Thymus (tissue), 11 donors: ENCODE results near the gene ZNF469. TPM values are rescaled to one million over a fixed set of nuclear protein-coding genes. Genes with fewer than 3 reads are reported as not detected.

Experiments used
- DNase-seq, 9 donors: peaks; one replicate each; pipeline ENCODE4 v3.0.0-alpha.2; 2013; ENCODE audit warnings: low spot score in 9 of 9, low read depth in 6 of 9, missing footprints in 1 of 9
- H3K27ac ChIP-seq, 2 donors: one replicate each; pipeline ENCODE4 v1.5.1; 2013; ENCODE audit warnings: control low read depth in 1 of 2, low read depth in 1 of 2, low read length in 1 of 2, mild to moderate bottlenecking in 1 of 2, moderate library complexity in 1 of 2
- H3K27me3 ChIP-seq, 2 donors: one replicate each; pipeline ENCODE4 v1.5.1; 2013; ENCODE audit warnings: low read length in 1 of 2; ENCODE audit not compliant: control insufficient read depth in 2 of 2, insufficient read depth in 1 of 2
- H3K36me3 ChIP-seq, 2 donors: one replicate each; pipeline ENCODE4 v1.5.1; 2013; ENCODE audit warnings: low read length in 1 of 2, mild to moderate bottlenecking in 1 of 2, moderate library complexity in 1 of 2; ENCODE audit not compliant: control insufficient read depth in 2 of 2, insufficient read depth in 2 of 2
- H3K4me1 ChIP-seq, 2 donors: one replicate each; pipeline ENCODE4 v1.5.1; 2013; ENCODE audit warnings: low read length in 2 of 2; ENCODE audit not compliant: control insufficient read depth in 2 of 2, insufficient read depth in 2 of 2
- H3K4me3 ChIP-seq, 2 donors: one replicate each; pipeline ENCODE4 v1.5.1; 2013; ENCODE audit warnings: low read length in 2 of 2, control low read depth in 1 of 2, mild to moderate bottlenecking in 1 of 2
- H3K9me3 ChIP-seq, 2 donors: one replicate each; pipeline ENCODE4 v1.5.1; 2013; ENCODE audit warnings: low read length in 1 of 2, mild to moderate bottlenecking in 1 of 2; ENCODE audit not compliant: control insufficient read depth in 2 of 2, insufficient read depth in 1 of 2
- WGBS: extraction: QIAGEN DNeasy Blood & Tissue Kit; methylation state at CpG from one replicate; pipeline ENCODE4 v1.1.7; 2013; 5-methylcytosine and 5-hydroxymethylcytosine counted together
- polyA plus RNA-seq: library from polyadenylated mRNA; stranded (reverse); fragments of 200-250 nt; gene quantifications from one replicate; pipeline ENCODE4 v1.2.3, GENCODE V29; 2013
- total RNA-seq: library from RNA; stranded (reverse); fragments of 120-200 nt; gene quantifications from one replicate; pipeline ENCODE4 v1.2.4, GENCODE V29; 2013
- donor health status: healthy.

Gene ZNF469
- total and polyA plus RNA-seq, 2 donors: 0.61 to 0.87 TPM

DNA sequence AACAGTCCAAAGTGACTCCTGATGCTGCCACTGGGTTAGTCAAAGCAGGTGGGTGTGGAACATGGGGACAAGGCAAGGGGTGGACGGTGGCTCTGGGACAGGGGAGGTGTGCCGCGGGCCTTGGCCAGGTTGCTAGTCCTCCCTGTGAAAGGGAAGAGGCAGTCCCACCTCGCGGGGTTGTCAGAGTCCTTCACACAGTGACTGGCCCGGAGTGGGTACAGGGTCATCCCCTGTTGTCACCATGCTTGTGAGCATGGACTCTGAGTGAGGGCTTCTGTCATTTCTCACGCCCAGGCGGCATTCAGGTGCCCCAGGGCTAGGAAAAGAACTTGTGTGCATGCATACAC lies 3.1 kb upstream of the ZNF469 start:
- no peak for DNase-seq
- Histone ChIP-seq H3K9me3 (peaks cover 0 to 3% of the 10 kb centered on the region in 2 donors), H3K27ac (no peak overlapping the region), H3K27me3 (peaks cover 33 to 34% of the 10 kb centered on the region in 2 donors), H3K36me3 (no peaks in the 10 kb centered on the region), H3K4me3 (no peak overlapping the region), H3K4me1 (no peaks in the 10 kb centered on the region)
- 96% methylated on average over 8 of the region's 8 CpGs for WGBS

DNA sequence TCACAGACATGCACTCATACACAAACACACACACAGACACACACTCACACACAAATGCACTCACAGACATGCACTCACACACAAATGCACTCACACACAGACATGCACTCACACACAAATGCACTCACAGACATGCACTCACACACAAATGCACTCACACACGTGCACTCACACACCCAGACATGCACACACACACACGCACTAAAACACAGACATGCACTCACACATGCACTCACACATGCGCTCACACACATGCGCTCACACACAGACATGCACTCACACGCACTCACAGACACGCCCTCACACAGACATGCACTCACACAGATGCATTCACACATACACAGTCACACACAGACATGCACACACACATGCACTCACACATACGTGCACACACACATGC lies 2.7 kb upstream of the ZNF469 start:
- WGBS: 99% methylated on average over 7 of the region's 7 CpGs
- H3K36me3 ChIP-seq: no peaks in the 10 kb centered on the region
- H3K9me3 ChIP-seq: peaks cover 0 to 3% of the 10 kb centered on the region in 2 donors
- H3K27ac ChIP-seq: no peak overlapping the region
- no peak for DNase-seq
- H3K4me3 ChIP-seq: no peak overlapping the region
- peaks cover 38% of the 10 kb centered on the region in 2 donors for H3K27me3 ChIP-seq
- no peaks in the 10 kb centered on the region for H3K4me1 ChIP-seq

DNA sequence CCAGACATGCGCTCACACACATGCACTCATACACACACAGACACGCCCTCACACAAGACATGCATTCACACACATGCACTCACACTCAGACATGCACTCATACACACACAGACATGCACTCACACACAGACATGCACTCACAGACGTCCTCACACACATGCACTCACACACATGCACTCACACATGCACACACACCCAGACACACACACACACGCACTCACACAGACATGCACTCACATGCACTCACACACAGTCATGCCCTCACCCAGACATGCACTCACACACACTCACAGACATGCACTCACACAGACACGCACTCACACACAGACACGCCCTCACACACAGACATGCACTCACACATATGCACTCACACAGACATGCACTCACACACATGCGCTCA lies 2.1 kb upstream of the ZNF469 start:
- no peaks in the 10 kb centered on the region for H3K36me3 ChIP-seq
- H3K27me3 ChIP-seq: peaks cover 39 to 43% of the 10 kb centered on the region in 2 donors
- no peaks in the 10 kb centered on the region for H3K4me1 ChIP-seq
- no peak overlapping the region for H3K4me3 ChIP-seq
- no peak for DNase-seq
- WGBS: 89% methylated on average over 7 of the region's 7 CpGs
- peaks cover 0 to 3% of the 10 kb centered on the region in 2 donors for H3K9me3 ChIP-seq
- H3K27ac ChIP-seq: no peak overlapping the region

DNA sequence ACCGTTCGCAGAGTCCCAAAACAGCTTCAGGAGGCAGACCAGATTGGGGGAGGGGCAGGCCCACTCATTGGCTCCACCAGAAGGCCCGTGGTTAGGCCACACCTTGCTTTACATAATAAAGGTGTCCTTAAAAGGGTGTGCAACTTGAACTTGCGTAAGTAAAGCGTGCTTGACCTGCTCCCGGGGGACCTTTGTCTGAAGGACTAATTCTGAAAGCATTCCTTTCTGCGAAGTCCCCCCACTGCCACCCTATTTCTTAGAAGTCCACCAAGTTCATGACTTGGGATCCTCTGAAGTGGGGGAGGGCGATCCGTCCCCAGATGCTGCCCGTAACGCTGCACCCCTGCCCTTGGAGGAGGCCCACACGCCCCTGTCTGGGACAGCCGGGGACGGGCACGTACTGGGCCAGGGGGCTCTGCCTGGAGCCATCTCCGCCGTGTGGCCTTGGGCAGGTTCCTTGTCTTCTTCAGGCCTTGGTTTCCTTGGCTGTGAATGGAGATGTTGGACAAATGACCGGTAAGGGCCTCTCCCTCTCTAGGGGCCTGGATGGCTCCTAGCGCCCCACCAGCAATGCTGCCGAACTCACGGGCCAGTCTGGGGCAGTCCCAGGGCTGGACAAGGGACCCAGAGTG lies 823 bp upstream of the ZNF469 start:
- H3K36me3 ChIP-seq: no peaks in the 10 kb centered on the region
- H3K4me3 ChIP-seq: no peak overlapping the region
- peaks cover 41 to 56% of the 10 kb centered on the region in 2 donors for H3K27me3 ChIP-seq
- H3K27ac ChIP-seq: no peak overlapping the region
- H3K4me1 ChIP-seq: no peaks in the 10 kb centered on the region
- H3K9me3 ChIP-seq: peaks cover 1 to 3% of the 10 kb centered on the region in 2 donors
- no peak for DNase-seq
- WGBS: 89% methylated on average over 21 of the region's 21 CpGs

DNA sequence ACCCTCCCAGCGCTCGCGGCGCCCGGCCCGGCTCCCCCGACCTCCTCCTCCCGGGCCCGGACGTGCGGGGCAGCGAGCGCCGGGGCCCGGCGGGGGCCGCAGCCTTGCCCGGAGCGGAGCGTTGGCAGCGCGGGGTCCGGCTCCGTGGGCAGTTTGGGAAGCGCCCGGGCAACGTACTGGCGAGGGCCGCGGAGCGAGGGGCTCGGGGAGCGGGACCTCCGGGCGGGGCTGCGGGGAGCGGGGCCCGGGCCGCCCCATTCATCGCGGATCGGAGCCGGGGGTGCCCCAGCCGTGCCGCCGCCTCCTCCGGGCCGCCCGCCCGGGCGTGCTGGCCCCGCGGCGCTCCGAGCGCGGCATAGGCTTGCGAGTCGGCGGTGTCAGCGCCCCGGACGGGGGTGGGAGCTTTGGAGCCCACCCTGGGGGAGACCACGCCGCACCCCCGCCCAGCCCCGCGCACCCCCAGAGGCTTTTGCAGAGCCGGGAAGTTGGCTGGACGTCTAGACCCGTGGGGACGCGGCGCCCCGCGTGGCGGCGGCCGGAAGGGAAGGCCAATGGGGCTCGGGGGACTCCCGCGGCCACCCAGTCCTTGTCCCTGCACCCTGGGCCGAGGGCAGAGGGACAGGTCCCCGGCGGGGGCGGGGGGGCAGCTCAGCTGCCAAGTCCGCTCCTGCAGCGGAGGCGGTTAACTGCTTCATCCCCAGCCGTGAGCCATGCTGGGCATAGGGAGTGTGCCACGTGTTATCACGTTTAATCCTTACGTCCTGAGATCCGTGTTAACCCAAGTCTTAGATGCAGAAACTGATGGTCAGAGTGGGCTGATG lies 852 bp downstream of the ZNF469 start:
- no peak overlapping the region for H3K27ac ChIP-seq
- no peak for DNase-seq
- WGBS: 4% methylated on average over 94 of the region's 94 CpGs

DNA sequence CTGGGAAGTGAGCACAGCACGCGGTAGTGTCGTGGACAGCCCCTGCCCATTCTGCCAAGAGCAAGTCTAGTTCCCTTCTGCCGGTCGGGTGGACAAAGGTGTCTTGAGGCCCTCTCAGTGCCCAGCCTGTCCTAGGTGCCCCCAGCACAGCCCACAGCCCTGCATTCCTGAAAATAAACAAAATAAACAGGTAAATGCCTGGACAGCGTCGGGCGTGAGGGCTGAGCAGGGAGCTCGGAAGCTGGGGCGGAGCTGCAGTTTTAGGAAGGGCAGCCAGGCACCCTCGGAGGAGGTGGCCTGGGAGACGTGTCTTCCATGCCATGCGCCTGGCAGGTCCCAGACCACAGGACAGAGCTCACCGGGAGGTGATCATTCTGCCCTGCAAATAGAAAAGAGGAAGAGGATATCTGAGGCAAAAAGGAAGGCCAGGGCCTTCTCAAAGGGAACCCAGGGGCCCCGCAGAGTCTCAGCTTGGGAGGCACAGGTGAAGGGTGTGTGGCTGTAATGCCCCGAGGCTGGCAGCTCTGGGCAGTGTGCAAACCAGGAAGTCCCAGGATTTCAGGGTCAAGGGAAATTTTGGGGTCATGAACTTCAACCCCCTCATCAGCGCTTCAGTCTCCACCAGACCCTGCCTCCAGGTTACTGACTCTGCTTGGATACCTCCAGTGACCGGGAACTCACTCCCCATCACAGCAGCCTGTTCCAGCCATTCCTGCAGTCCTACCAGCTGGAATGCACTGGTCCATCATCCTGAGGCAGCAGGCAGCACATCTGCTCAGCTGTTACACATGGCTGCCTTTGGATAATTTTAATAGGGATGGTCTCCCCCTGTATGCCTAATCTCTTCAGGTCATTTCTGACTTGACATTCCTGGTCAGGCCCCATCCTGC lies 1.7 kb downstream of the ZNF469 start:
- no peak overlapping the region for H3K4me3 ChIP-seq
- 27% methylated on average over 18 of the region's 18 CpGs for WGBS

More for the DNA sequence above, 852 bp downstream of the ZNF469 start:
- Histone ChIP-seq H3K9me3 (peaks cover 1 to 3% of the 10 kb centered on the region in 2 donors), H3K27me3 (peaks cover 41 to 70% of the 10 kb centered on the region in 2 donors), H3K36me3 (no peaks in the 10 kb centered on the region), H3K4me1 (no peaks in the 10 kb centered on the region), H3K4me3 (no peak overlapping the region)

DNA sequence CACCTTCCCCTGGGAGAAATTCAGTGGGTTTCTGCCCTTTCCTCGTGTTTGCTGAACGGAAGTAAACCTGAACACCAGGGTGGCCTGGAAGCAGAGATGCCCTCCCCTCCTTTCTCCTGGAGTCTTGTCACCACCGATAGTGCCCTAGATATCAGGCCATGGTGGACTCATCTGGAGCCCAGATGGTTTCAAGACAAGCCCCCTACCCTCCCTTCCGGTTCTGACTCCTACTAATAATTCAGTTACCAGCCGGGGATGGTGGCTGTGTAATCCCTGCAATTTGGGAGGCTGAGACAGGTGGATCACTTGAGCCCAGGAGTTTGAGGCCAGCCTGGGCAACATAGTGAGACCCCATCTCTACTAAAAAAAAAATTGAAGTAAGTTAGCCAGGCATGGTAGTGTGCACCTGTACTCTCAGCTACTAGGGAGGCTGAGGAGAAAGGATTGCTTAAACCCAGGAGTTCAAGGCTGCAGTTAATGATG lies 2.4 kb downstream of the ZNF469 start:
- no peak for DNase-seq
- no peak overlapping the region for H3K4me3 ChIP-seq
- H3K36me3 ChIP-seq: no peaks in the 10 kb centered on the region
- WGBS: 89% methylated on average over 5 of the region's 5 CpGs
- no peaks in the 10 kb centered on the region for H3K4me1 ChIP-seq
- H3K9me3 ChIP-seq: peaks cover 1 to 3% of the 10 kb centered on the region in 2 donors
- no peak overlapping the region for H3K27ac ChIP-seq
- peaks cover 41 to 70% of the 10 kb centered on the region in 2 donors for H3K27me3 ChIP-seq

More for the DNA sequence above, 1.7 kb downstream of the ZNF469 start:
- Histone ChIP-seq H3K9me3 (peaks cover 1 to 3% of the 10 kb centered on the region in 2 donors), H3K4me1 (no peaks in the 10 kb centered on the region), H3K27ac (no peak overlapping the region), H3K36me3 (no peaks in the 10 kb centered on the region), H3K27me3 (peaks cover 41 to 68% of the 10 kb centered on the region in 2 donors)
- DNase-seq: no peak

DNA sequence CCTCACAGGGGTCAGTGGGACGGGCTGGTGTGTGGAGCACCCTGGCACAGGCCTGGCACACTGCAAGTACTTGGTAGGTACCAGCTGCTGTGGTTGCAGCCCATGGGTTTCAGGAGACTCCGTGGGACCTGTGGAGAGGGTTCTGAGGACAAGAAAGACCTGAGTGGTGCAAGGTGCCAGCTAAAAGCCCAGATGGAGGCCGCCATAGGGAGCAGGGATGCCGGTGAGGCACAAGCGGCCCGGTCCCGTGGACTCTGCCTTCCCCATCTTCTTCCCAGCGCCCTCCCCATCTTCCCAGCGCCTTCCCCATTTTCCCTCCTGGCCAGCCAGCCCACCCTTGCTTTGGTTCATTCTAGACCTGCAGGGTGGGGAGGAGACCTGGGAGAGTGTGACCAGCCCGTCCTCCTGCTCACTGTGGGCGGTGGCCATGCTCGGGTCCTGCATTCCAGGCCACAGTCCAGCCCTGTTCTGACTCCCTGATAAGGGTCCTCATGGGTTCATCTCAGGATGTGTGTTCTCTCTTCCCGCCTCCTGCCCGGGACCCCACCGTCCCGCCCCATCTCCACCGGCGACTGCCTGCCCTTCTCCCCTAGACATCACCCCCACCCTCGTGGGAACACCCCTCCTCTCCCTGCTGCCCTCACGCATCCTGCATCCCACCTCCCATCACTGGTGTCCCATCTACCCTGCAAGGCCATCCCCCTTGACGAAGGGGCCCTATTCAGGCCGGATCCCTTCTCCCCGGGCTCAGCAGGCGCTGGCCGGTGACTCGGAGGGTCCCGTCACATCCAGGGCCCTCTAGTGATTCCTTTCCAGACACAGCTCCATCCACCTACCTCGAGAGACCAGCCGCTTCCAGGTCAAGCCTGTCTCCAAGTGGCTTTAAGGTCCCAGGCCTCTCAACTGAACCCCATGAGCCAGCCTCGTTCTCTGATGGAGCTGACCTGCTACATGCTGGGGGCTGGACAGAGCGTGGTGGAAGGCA lies 3.4 kb downstream of the ZNF469 start:
- Histone ChIP-seq H3K4me3 (no peak overlapping the region), H3K4me1 (no peaks in the 10 kb centered on the region), H3K36me3 (no peaks in the 10 kb centered on the region), H3K9me3 (peaks cover 1 to 3% of the 10 kb centered on the region in 2 donors), H3K27me3 (peaks cover 41 to 68% of the 10 kb centered on the region in 2 donors), H3K27ac (no peak overlapping the region)
- no peak for DNase-seq
- WGBS: 95% methylated on average over 31 of the region's 31 CpGs
